ENCODE measurements around the gene DDR2.

- TF ChIP-seq CTCF (IDR thresholded peaks at IDR 0.05) (no peak), POLR2A (IDR thresholded peaks at IDR 0.05) (no peak)
Observed at GRCh38 chr1:162616848-162617247, 15.4 kb upstream of the DDR2 start.

Measured in lower leg skin (tissue), 3 donors.